BLaER1 treated with 17β-estradiol and CSF1 and Interleukin-3, amounts not matched to agents 10 nM and 100 nM (cell line): ENCODE data around the gene XAF1.
"Not testable (repeated sequence)": the region's sequence is repeated elsewhere in the genome, so short reads cannot be mapped to it uniquely, and the experiment has no call there.

ENCODE experiments used
- H3K27ac ChIP-seq, 11 experiments: shearing (Covaris generic); formaldehyde crosslinking; 2 replicates each; pipeline ENCODE4 v1.8.1; 2022
- H3K27me3 ChIP-seq, 11 experiments: shearing (Covaris generic); formaldehyde crosslinking; 2 replicates each; pipeline ENCODE4 v1.8.1; 2022
- H3K36me3 ChIP-seq, 11 experiments: shearing (Covaris generic); formaldehyde crosslinking; 2 replicates each; pipeline ENCODE4 v1.8.1; 2022
- H3K4me1 ChIP-seq, 10 experiments: shearing (Covaris generic); formaldehyde crosslinking; 2 replicates each; pipeline ENCODE4 v1.8.1; 2022
- H3K4me2 ChIP-seq, 11 experiments: shearing (Covaris generic); formaldehyde crosslinking; 2 replicates each; pipeline ENCODE4 v1.8.1; 2022
- H3K4me3 ChIP-seq, 10 experiments: shearing (Covaris generic); formaldehyde crosslinking; 2 replicates each; pipeline ENCODE4 v1.8.1; 2022
- H3K9ac ChIP-seq, 11 experiments: shearing (Covaris generic); formaldehyde crosslinking; 2 replicates each; pipeline ENCODE4 v1.8.1; 2022
- H3K9me3 ChIP-seq, 11 experiments: shearing (Covaris generic); formaldehyde crosslinking; replicated peaks in 1 of 11; 2 replicates each; pipeline ENCODE4 v1.8.1; 2022
- H4K20me1 ChIP-seq, 11 experiments: shearing (Covaris generic); formaldehyde crosslinking; 2 replicates each; pipeline ENCODE4 v1.8.1; 2022
- Cebpa-rat ChIP-seq, 11 experiments: shearing (Covaris generic); IDR thresholded peaks; 2 replicates each; pipeline ENCODE4 v1.8.1; 2022

Gene XAF1

DNA sequence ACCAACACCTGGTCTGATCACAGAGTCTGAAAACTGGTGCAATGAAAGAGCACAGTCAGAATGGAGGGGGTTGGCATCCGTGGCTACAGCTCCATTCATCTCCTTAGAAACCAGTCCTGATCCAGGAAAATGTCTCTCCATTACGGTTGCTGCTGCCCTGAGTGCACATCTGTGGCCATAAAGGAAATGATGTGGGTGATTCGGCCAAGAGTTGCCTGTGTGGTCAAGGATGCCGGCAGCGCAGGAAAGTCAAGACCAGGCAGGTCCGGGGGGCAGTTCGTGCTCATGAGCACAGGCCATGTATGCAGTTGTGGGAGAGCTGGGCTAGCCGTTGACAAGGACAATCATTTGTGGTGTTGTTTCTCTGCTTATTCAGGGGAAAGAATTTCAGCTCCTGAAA is 5.9 kb downstream of the XAF1 start:
- Histone ChIP-seq H3K27ac (no peak overlapping the region), H3K36me3 (peaks cover 71 to 93% (median 86%) of the 10 kb centered on the region in 11 experiments), H3K27me3 (no peaks in the 10 kb centered on the region), H3K4me3 (no peak overlapping the region), H4K20me1 (peaks cover 0 to 12% (median 0%) of the 10 kb centered on the region in 11 experiments; a peak in 2 of 22 replicates), H3K4me1 (peaks cover 11 to 17% (median 14%) of the 10 kb centered on the region in 10 experiments), H3K9me3 (peaks cover 11 to 23% (median 14%) of the 10 kb centered on the region in 11 experiments), H3K9ac (no peak overlapping the region), H3K4me2 (no peak overlapping the region)
- no peak for TF ChIP-seq Cebpa-rat (IDR thresholded peaks at IDR 0.05)

DNA sequence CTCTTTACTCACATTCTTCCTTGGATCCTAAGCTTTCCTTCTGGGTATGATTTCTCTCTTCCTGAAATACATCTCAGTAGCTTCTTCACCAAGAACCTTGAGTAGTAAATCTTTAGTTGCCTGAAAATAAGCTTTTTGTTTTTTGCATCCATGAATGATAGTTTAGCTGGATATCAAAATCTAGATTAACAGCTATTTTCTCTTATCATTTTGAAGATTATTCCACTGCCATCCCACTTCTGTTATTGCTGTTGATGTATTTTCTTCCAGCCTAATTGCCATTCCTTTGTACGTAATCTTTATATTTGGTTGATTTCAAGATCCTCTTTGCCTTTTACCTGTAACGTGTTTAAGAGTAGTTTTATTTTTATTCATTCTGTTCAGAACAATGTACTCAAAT is 12.6 kb downstream of the XAF1 start:
- Histone ChIP-seq H3K36me3 (peaks cover 96 to 100% (median 100%) of the 10 kb centered on the region in 11 experiments), H3K4me1 (no peaks in the 10 kb centered on the region), H3K27me3 (no peaks in the 10 kb centered on the region), H3K4me2 (no peak overlapping the region), H3K9me3 (peaks cover 61 to 81% (median 68%) of the 10 kb centered on the region in 11 experiments), H3K4me3 (peak overlapping the region in 5 of 10 experiments; percentile 0 to 44 (median 20); a peak in 5 of 20 replicates), H3K27ac (no peak overlapping the region), H3K9ac (no peak overlapping the region), H4K20me1 (no peaks in the 10 kb centered on the region)
- TF ChIP-seq Cebpa-rat (IDR thresholded peaks at IDR 0.05), result no peak

DNA sequence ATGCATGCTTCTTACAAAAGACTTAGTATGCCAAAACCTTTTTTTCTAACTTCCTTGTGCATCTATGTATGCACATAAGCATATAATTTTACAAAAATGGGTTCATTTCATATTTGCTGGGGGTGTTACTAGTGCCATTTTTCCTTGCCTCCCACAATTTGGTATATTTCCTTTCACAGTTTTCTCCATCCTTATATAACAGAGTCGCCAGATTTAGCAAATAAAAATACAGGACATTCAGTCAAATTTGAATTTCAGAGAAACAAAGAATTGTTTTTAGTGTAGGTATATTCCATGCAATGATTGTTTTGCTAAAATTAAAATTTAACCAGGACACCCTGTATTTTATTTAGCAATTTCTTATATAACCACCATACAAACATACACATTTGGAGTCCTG is 16.2 kb downstream of the XAF1 start:
- Histone ChIP-seq H3K27me3 (no peaks in the 10 kb centered on the region), H3K9me3 (peaks cover 77 to 87% (median 82%) of the 10 kb centered on the region in 11 experiments), H3K4me2 (no peak overlapping the region), H3K36me3 (peaks cover 79 to 92% (median 86%) of the 10 kb centered on the region in 11 experiments), H4K20me1 (no peaks in the 10 kb centered on the region), H3K9ac (no peak overlapping the region), H3K27ac (no peak overlapping the region), H3K4me3 (no peak overlapping the region), H3K4me1 (no peaks in the 10 kb centered on the region)
- no peak for TF ChIP-seq Cebpa-rat (IDR thresholded peaks at IDR 0.05)

DNA sequence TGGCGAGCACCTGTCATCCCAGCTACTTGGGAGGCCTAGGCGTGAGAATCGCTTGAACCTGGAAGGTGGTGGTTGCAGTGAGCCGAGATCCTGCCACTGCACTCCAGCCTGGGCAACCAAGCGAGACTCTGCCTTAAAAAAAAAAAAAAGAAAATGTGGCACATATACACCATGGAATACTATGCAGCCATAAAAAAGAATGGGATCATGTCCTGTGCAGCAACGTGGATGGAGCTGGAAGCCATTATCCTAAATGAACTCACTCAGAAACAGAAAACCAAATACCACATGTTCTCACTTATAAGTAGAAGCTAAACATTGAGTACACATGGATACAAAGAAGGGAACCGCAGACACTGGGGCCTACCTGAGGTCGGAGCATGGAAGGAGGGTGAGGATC is 19.1 kb downstream of the XAF1 start:
- H3K27ac ChIP-seq, H3K4me1 ChIP-seq, H3K27me3 ChIP-seq: not testable (repeated sequence)

DNA sequence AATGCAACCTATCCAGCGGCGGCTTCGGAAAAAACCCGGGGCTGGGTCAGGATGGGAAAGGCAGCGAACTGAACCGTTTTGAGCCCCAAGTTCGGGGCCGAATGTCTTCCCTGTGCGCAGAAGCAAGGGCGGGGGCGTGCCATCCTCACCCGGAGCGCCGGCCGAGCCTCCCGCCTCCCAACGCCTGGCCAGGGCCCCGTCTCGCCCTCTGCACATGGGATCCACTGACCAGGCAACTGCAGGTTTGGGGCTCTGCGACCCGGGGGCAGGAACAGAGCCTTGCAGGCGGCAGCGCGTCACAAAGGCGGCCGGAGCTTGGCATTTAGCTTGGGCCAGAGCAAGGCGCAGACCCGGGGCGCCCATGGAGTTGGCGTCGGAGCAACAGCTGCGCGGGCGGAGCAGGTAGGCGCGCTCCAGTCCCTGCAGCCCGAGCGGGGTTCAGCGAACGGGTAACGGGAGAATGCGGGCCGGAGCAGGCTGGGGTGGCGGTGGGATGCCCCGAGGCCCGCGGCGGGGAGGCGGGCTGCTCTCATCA is 20.1 kb downstream of the XAF1 start, which contains the start of gene FBXO39:
Gene FBXO39, plus strand, starts transcription at position 345 of the 535 bp plus-strand sequence. CDS start 3,654 bp downstream, outside the sequence.
- Histone ChIP-seq H3K9me3 (peaks cover 41 to 72% (median 53%) of the 10 kb centered on the region in 11 experiments), H3K4me3 (no peak within 1 kb of the TSS), H3K4me2 (no peak within 1 kb of the TSS), H3K9ac (no peak within 1 kb of the TSS), H3K36me3 (peaks cover 40 to 54% (median 46%) of the 10 kb centered on the region in 11 experiments), H3K27me3 (no peaks in the 10 kb centered on the region), H3K27ac (no peak within 1 kb of the TSS), H3K4me1 (peaks cover 0 to 5% (median 0%) of the 10 kb centered on the region in 10 experiments; a peak in 3 of 20 replicates), H4K20me1 (no peaks in the 10 kb centered on the region)
- no peak for TF ChIP-seq Cebpa-rat (IDR thresholded peaks at IDR 0.05)

More for the DNA sequence above, 19.1 kb downstream of the XAF1 start:
- not testable (repeated sequence) for H4K20me1 ChIP-seq, H3K4me3 ChIP-seq, H3K9ac ChIP-seq, H3K4me2 ChIP-seq
- Histone ChIP-seq H3K9me3 (peaks cover 49 to 67% (median 55%) of the 10 kb centered on the region in 11 experiments), H3K36me3 (peaks cover 50 to 65% (median 57%) of the 10 kb centered on the region in 11 experiments)

DNA sequence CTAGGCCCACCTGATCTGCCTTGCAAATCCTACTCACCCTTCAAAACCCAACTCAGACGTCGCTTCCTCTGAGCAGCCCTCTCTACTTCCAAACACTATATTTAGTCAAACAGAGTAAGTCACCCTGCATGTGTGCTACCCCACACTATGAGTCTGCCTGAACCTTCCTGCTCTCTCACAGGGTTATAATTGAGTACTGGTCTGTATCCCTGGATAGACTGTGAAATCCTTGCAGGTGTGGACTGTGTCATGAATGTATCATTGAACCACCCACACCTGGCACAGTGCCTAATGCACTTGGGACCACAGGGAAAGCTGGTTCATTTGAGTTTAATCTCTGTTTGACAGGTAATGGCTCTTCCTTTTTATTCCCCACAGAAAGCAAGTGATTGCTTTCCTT is 23.6 kb downstream of the XAF1 start:
- no peak overlapping the region for H3K4me3 ChIP-seq
- TF ChIP-seq Cebpa-rat (IDR thresholded peaks at IDR 0.05), result no peak
- H4K20me1 ChIP-seq, result no peaks in the 10 kb centered on the region
- peaks cover 0 to 8% (median 0%) of the 10 kb centered on the region in 10 experiments; a peak in 3 of 20 replicates for H3K4me1 ChIP-seq
- H3K9me3 ChIP-seq, result peaks cover 12 to 50% (median 34%) of the 10 kb centered on the region in 11 experiments
- no peak overlapping the region for H3K4me2 ChIP-seq
- no peaks in the 10 kb centered on the region for H3K27me3 ChIP-seq
- peaks cover 5 to 20% (median 12%) of the 10 kb centered on the region in 11 experiments; a peak in 21 of 22 replicates for H3K36me3 ChIP-seq
- no peak overlapping the region for H3K9ac ChIP-seq
- no peak overlapping the region for H3K27ac ChIP-seq

DNA sequence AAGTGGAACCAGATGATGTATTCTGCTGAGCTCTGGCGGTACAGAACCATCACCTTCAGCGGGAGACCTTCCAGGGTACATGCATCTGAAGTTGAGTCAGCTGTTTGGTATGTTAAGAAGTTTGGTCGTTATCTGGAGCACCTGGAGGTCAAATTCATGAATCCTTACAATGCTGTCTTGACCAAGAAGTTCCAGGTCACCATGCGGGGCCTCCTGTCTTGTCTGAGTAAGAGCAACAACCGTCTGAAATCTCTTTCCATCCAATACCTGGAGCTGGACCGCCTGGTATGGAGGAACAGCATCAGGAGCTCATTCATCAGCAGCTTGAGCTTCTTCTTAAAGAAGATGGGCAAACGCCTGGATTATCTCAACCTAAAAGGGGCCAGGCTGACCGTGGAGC is 24.2 kb downstream of the XAF1 start:
- no peak overlapping the region for H3K4me3 ChIP-seq
- H4K20me1 ChIP-seq, result no peaks in the 10 kb centered on the region
- no peak for TF ChIP-seq Cebpa-rat (IDR thresholded peaks at IDR 0.05)
- no peak overlapping the region for H3K27ac ChIP-seq
- H3K27me3 ChIP-seq, result no peaks in the 10 kb centered on the region
- no peak overlapping the region for H3K4me2 ChIP-seq
- H3K9ac ChIP-seq, result no peak overlapping the region
- peaks cover 0 to 14% (median 6%) of the 10 kb centered on the region in 11 experiments; a peak in 17 of 22 replicates for H3K36me3 ChIP-seq
- peaks cover 7 to 44% (median 31%) of the 10 kb centered on the region in 11 experiments for H3K9me3 ChIP-seq
- peaks cover 0 to 8% (median 0%) of the 10 kb centered on the region in 10 experiments; a peak in 3 of 20 replicates for H3K4me1 ChIP-seq

DNA sequence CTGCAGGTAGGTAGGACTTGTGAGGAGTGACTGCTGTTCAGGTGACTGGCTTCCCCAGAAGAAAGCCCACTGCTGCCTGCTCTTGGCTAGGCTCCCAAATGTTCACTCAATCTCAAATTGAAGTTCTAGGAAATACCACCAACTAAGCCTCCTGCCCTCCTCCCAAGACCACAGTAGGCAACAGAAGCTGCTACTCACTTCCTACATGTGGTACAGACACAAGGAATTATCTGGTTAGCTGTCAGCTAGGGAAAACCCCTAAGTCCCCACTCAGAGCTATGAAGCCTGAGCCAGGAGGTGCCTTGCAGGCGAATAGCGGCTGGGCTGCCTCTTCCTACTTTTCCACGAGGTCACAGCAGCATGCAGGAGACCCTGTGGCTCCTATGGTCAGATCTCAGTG is 25.0 kb downstream of the XAF1 start:
- TF ChIP-seq Cebpa-rat (IDR thresholded peaks at IDR 0.05), result no peak

DNA sequence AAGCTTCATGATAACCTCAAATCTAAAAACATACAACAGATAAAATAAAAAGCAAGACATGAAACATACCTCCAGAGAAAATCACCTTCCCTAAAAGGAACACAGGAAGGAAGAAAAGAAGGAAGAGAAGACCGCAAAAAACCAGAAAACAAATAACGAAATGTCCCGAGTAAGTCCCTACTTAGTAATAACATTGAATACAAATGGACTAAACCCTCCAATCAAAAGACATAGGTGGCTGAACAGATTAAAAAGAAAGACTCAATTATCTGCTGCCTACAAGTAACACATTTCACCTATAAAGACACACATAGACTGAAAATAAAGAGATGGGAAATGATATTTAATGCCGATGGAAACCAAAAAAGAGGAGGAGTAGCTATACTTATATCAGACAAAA is 26.4 kb downstream of the XAF1 start:
- no peaks in the 10 kb centered on the region for H3K36me3 ChIP-seq
- no peak overlapping the region for H3K27ac ChIP-seq
- TF ChIP-seq Cebpa-rat (IDR thresholded peaks at IDR 0.05), result no peak
- no peaks in the 10 kb centered on the region; a peak in 1 of 22 replicates for H4K20me1 ChIP-seq
- H3K4me2 ChIP-seq, result no peak overlapping the region
- no peak overlapping the region for H3K4me3 ChIP-seq
- no peak overlapping the region for H3K9ac ChIP-seq
- no peaks in the 10 kb centered on the region for H3K27me3 ChIP-seq
- peaks cover 0 to 24% (median 0%) of the 10 kb centered on the region in 10 experiments; a peak in 8 of 20 replicates for H3K4me1 ChIP-seq
- H3K9me3 ChIP-seq, result peaks cover 0 to 27% (median 14%) of the 10 kb centered on the region in 11 experiments; a peak in 10 of 22 replicates

More for the DNA sequence above, 25.0 kb downstream of the XAF1 start:
- Histone ChIP-seq H3K9me3 (peaks cover 0 to 35% (median 22%) of the 10 kb centered on the region in 11 experiments; a peak in 18 of 22 replicates), H3K9ac (no peak overlapping the region), H3K4me3 (no peak overlapping the region), H3K27me3 (no peaks in the 10 kb centered on the region), H4K20me1 (no peaks in the 10 kb centered on the region), H3K4me1 (peaks cover 0 to 10% (median 0%) of the 10 kb centered on the region in 10 experiments; a peak in 6 of 20 replicates), H3K4me2 (peak overlapping the region in 2 of 11 experiments; percentile 5 to 30; a peak in 2 of 22 replicates), H3K36me3 (peaks cover 0 to 5% (median 0%) of the 10 kb centered on the region in 11 experiments; a peak in 2 of 22 replicates), H3K27ac (no peak overlapping the region)
